Dermis microvascular lymphatic vessel endothelial cell (primary cell): ENCODE measurements around the gene DPY30. TPM values are rescaled to one million over a fixed set of nuclear protein-coding genes. Genes with fewer than 3 reads are reported as not detected.

Source experiments
- total RNA-seq: library from RNA; depleted of rRNA; stranded (reverse); fragments of >200 nt; gene quantifications from 2 replicates; pipeline ENCODE4 v1.2.1, GENCODE V29; 2014

DPY30 gene
- total RNA-seq, 1 donor from 2014 or later, result 50.3 TPM

Other genes with a start within 250 kb of the DPY30 start
- 34.4 and 39.7 TPM in 2 replicates for gene MEMO1, start 28.8 kb downstream of the DPY30 start, total RNA-seq
- 25.4 and 26.0 TPM in 2 replicates for gene SPAST, start 23.8 kb upstream of the DPY30 start, total RNA-seq
- gene SLC30A6, start 126.1 kb upstream of the DPY30 start, total RNA-seq, result 16.4 and 19.5 TPM in 2 replicates
- gene NLRC4, start 225.1 kb upstream of the DPY30 start, total RNA-seq, result under 0.01 TPM in 1 of 2 replicates, not detected in the other
- 9.9 and 12.5 TPM in 2 replicates for gene YIPF4, start 238.1 kb upstream of the DPY30 start, total RNA-seq